HG03342 (cell line): ENCODE results near the gene LEF1.
"Not testable (repeated sequence)": the region's sequence is repeated elsewhere in the genome, so short reads cannot be mapped to it uniquely, and the experiment has no call there.

ENCODE experiments used
- ATAC-seq: cut with Tn5 transposase; IDR thresholded peaks from one replicate; pipeline ENCODE4 v1.9.1; 2021; ENCODE audit warnings: mild to moderate bottlenecking, moderate library complexity; ENCODE audit not compliant: unreplicated experiment

Gene LEF1

DNA sequence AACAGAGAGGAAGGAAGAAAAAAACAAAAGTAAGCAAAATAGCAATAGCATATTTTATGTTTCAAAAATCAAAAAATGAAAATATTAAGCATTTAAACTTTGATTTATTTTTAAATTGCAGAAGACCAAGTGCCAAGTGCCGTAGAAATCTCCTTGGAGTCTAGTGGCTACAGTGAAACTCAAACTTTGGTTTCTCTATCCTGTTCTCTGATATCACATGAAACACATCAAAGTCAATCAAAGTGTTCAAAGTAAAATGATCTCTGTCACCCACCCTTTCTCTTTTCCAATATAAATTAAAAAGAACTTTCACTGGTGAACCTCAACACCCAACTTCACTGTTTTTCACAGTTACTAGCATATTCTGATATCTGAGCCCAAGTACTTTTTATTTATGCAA is 98.0 kb downstream of the LEF1 start:
- no peak for ATAC-seq

DNA sequence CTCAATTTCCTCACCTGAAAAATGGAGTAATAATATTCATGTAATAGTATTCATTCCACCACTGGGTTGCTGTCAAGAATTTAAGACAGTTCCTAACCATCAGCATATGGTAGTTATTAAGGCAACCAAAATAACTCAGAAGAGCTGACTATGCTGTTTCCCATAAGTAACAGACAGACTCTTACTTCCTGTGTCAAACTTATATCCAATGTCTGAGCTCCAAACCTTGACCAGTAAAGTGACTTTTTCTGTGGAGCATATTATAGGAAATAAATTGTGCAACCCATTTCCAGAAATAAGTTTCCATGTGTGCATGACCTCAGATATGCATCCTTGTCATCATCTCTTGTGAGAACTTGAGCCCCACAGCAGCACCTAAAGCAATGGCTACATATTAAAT is 100.3 kb downstream of the LEF1 start:
- no peak for ATAC-seq

GRCh38 chr4:108060686-108061321 is 107.9 kb downstream of the LEF1 start:
- no peak for ATAC-seq

GRCh38 chr4:108060164-108060563 is 108.6 kb downstream of the LEF1 start:
- ATAC-seq = no peak

- no peak for ATAC-seq
Observed at GRCh38 chr4:108058685-108059440, 109.9 kb downstream of the LEF1 start.

GRCh38 chr4:108056418-108056817 is 112.3 kb downstream of the LEF1 start:
- ATAC-seq = no peak

DNA sequence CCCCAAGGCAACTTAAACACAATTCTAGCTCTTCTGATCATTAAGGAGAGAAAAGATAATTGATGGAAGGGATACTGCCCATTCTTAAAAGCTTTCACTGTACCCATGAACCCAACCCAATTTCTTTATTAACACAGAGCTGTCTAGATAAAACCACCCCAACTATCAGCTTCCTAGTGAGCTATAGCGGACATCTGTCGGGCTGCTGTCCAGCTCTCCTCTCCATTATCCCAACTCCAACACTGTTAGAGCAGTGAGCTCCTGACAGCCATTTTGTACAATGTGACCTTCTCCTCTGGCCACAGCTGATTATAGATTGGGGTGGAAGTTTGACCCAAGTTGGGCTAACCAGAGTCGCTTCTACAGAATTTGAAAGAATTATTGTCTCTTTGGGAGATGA is 112.9 kb downstream of the LEF1 start:
- no peak for ATAC-seq

DNA sequence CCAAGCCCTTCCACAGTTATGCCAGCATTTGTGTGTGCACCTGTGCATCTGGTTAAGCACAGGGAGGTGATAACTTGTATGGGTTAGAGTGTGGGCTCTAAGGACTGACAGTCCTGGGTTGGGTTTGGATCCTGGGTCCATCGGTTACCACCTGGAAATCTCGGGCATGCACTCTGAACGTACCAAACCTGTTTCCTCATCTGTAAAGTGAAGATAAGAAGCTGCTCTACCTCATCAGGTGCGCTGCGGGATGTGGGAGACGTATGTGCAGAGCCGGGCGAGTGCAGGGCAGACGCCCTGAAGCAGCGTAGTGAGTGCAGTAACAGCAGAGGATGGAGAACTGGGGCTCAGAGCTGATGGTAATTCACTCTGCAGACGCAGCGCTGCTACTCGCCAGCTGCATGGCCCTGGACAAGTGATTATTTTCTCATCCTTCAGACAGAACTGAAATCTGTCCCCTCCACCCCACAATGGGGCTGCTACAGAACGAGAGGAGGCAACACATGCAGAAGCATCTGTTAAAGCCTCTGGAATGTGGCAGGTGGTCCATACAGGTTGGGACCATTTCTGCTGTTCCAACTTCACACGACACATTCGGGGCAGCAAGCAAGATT is 114.6 kb downstream of the LEF1 start:
- no peak for ATAC-seq

GRCh38 chr4:108053251-108053711 is 115.5 kb downstream of the LEF1 start:
- ATAC-seq = peak; percentile 95

DNA sequence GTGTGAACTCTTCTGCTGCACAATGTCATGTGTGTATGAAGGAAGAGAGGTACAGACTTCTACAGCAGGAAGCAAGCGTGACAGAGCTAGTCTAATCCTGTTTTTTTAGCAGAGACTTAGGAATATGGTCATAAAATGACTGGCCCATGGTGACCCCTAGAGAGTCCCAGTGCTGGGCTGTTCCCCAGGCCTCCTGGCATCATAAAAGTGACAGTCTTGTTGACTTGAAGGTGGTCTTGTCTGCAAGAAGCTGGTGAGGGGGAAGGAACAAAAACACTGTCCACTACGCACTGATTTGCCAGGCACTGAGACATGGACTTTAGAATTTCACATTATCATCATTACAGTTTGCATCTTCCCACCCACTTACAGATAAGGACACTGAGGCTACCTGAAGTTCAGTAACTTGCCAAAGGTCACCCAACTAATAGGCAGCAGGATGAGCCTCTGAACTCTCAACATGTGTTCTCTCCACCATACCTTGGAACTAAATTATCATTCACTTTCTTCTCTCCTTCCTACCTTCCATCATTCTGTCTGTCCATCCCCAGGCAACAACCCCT is 116.1 kb downstream of the LEF1 start:
- ATAC-seq = no peak

DNA sequence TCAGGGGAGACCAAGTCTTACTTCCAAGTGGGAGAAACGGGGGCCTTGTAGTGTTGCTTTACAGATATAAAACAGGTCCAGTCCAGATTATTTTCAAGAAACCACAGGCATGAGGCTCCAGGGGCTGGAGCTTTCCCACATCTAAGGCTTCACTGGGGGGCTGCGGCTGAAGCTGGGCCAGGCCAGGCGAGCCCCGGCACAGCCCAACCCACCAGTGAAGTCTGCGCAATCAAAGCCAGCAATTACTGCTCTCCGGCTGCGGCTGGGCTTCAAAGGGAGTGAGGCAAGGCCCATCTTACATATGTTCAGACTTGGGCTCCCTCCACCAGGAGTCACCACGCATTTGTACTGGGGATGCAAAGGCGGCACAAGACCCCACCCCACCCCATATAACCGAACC is 117.4 kb downstream of the LEF1 start:
- ATAC-seq = no peak

- not testable (repeated sequence) for ATAC-seq
Observed at GRCh38 chr4:108050166-108051111, 118.3 kb downstream of the LEF1 start.

GRCh38 chr4:108049406-108049805 is 119.3 kb downstream of the LEF1 start:
- no peak for ATAC-seq

DNA sequence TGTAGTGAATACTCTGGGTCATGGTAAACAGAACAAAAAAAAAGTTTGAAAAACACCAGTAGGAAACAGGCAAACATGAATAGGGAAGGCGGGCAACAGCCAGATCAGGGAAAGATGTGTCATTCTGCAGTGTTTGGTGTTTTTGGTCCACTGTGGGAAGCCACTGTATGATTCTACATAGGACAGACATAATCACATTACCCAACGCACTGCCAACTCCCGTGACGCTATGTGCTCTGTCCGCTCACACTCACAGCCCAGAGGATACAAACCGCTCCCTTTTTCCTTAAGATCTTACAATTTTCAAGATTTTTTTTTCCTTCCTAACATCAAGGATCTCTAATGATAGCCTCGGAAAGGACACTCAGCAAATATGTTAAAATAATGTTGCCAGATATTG is 119.7 kb downstream of the LEF1 start:
- ATAC-seq = no peak

DNA sequence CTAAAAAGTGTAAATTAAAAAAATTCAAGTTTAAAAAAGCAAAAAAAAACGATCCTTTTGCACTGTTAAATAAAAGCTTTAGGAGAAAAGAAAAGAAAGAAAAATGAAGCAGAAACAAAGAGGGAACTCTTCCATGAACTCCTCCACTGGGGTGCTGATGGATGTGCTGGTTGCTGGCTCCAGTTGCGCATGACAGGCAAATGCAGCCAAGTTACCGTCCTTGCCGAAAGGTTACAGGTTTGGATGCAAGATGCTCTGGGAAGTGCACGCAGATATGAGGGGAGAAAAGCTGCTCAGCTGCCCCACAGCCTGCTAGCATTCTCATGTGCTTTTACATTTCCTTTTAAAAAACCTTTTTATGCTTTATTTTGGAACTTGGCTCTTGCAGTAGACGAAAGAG is 120.6 kb downstream of the LEF1 start:
- ATAC-seq = no peak

GRCh38 chr4:108047199-108047598 is 121.5 kb downstream of the LEF1 start:
- ATAC-seq = no peak

DNA sequence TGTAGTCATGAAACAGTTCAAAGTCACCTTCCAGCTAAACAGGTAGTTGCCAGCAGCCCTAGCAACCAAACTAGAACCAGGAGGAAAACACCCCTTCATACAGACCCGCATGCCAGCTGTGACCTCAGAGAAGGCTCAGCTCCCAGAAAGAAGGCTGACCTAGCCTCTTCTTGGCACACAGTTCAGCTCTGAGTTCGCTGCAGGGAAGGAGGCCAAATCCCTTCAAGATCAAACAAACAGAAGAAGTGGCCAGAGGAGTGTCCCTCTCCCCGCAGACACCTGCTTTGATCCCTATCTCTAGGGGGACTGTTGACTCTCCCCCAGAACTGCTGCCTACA is 123.1 kb downstream of the LEF1 start:
- no peak for ATAC-seq

- ATAC-seq = no peak
Observed at GRCh38 chr4:108044951-108045686, 123.6 kb downstream of the LEF1 start.

DNA sequence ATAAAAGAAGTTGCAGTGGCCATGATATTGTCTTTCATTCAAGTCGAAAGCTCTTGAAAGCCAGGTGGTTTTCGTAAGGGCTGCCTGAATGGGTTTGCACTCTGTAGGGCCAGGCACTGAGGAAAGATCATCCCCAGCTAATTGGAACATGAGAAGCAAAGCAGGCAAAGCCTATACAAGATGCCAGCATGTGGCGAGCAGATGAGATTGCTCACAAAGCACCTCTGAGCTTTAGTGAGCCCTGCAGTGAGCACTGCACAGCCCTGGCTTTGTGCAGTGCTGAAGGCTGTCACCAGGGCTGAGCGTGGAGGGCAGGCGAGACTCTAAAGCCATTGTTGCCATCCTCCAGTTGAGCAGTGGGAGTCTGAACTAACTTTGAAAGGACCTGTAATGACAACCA is 125.2 kb downstream of the LEF1 start:
- ATAC-seq = no peak

GRCh38 chr4:108042927-108043326 is 125.8 kb downstream of the LEF1 start:
- ATAC-seq = no peak
